Panc1 (cell line): ENCODE data around the gene TERF2IP. TPM values are rescaled to one million over a fixed set of nuclear protein-coding genes. Genes with fewer than 3 reads are reported as not detected.

Experiments used
- ATAC-seq: fragments of 200-7000 bp; cut with Tn5 transposase; 2 replicates; pipeline ENCODE4 v1.9.1; 2020; ENCODE audit warnings: mild to moderate bottlenecking, moderate library complexity
- BruUV-seq: library from RNA; stranded (reverse); fragments of 400-500 nt; replicated peaks from 2 replicates; lab custom pipeline; 2021; lab: Mats Ljungman, UMichigan
- CTCF ChIA-PET: fragments of 300-600 bp; sonication (Branson Sonifier 250); formaldehyde crosslinking; loops from one replicate; lab custom pipeline; 2022; ENCODE audit warnings: antibody characterized with exemption; lab: Charles Lee
- POLR2A ChIA-PET: fragments of 300-600 bp; sonication (Branson Sonifier 250); formaldehyde crosslinking; loops from one replicate; lab custom pipeline; 2022; ENCODE audit warnings: antibody characterized with exemption; lab: Charles Lee
- DNase-seq: peaks from one replicate; pipeline ENCODE4 v3.0.0-alpha.2; 2010; ENCODE audit warnings: low read depth, low spot score
- H3K27ac ChIP-seq: 2 replicates; pipeline ENCODE4 v1.5.1; 2011; ENCODE audit warnings: mild to moderate bottlenecking, low read length, inconsistent platforms
- H3K27me3 ChIP-seq: fragments of 200-500 bp; sonication (Bioruptor generic); 2 replicates; pipeline ENCODE4 v1.6.0; 2014; ENCODE audit warnings: low read length, inconsistent platforms; ENCODE audit not compliant: control insufficient read depth, insufficient read depth
- H3K36me3 ChIP-seq: fragments of 200-500 bp; sonication (Bioruptor generic); 2 replicates; pipeline ENCODE4 v1.5.1; 2014; ENCODE audit warnings: inconsistent platforms, mild to moderate bottlenecking, low read length, moderate library complexity; ENCODE audit not compliant: control insufficient read depth, insufficient read depth
- H3K4me1 ChIP-seq: 2 replicates; pipeline ENCODE4 v1.5.1; 2011; ENCODE audit warnings: inconsistent platforms, mild to moderate bottlenecking, low read length, moderate library complexity; ENCODE audit not compliant: control insufficient read depth, insufficient read depth
- H3K4me3 ChIP-seq, 2 experiments: 2 replicates each; pipeline ENCODE4 v1.5.1; 2011 to 2012; ENCODE audit warnings: low read depth in 2 of 2, low read length in 2 of 2, mild to moderate bottlenecking in 2 of 2, inconsistent platforms in 1 of 2, moderate library complexity in 1 of 2
- H3K9me3 ChIP-seq: fragments of 200-500 bp; sonication (Bioruptor generic); 2 replicates; pipeline ENCODE4 v1.5.1; 2014; ENCODE audit warnings: low read depth, mild to moderate bottlenecking, inconsistent platforms, low read length, moderate library complexity; ENCODE audit not compliant: control insufficient read depth, insufficient read depth
- POLR2AphosphoS5 ChIP-seq: IDR thresholded peaks from 2 replicates; pipeline ENCODE4 v1.6.1; 2012; ENCODE audit warnings: mild to moderate bottlenecking, low read depth, low read length, moderate library complexity
- SIN3A ChIP-seq: IDR thresholded peaks from 2 replicates; pipeline ENCODE4 v1.6.1; 2012; ENCODE audit warnings: low read depth, mild to moderate bottlenecking, low read length, moderate library complexity, borderline replicate concordance; ENCODE audit not compliant: insufficient read depth
- TCF7L2 ChIP-seq: IDR thresholded peaks from 2 replicates; pipeline ENCODE4 v1.6.1; 2011; ENCODE audit warnings: mild to moderate bottlenecking, low read depth, low read length, inconsistent platforms
- in situ Hi-C: cut with HindIII; loops from 2 replicates; pipeline ENCODE4 v1.10.0; 2016; ENCODE audit warnings: low sequenced_read_pairs, low pct_unique_long_range_greater_than_20kb
- intact Hi-C: fragments of 100-400 bp; cut with micrococcal nuclease; formaldehyde crosslinking; loops from one replicate; pipeline ENCODE4 v1.10.0; 2022; ENCODE audit not compliant: unreplicated experiment
- total RNA-seq: library from RNA; stranded (reverse); gene quantifications from one replicate; pipeline ENCODE4 v1.2.1, GENCODE V29; 2021; ENCODE audit not compliant: unreplicated experiment
- TF ChIP-seq, protein P1 (sequence below), 2 experiments: IDR thresholded peaks; 2 replicates each; pipeline ENCODE4 v1.6.1; 2011 to 2012; ENCODE audit warnings: low read depth in 2 of 2, control low read depth in 1 of 2, low read length in 1 of 2, mild to moderate bottlenecking in 1 of 2, moderate library complexity in 1 of 2; ENCODE audit not compliant: insufficient read depth in 1 of 2
- TF ChIP-seq, protein P2 (sequence below): fragments of 450-650 bp; IDR thresholded peaks from 2 replicates; pipeline ENCODE4 v1.5.1; 2017; ENCODE audit warnings: mild to moderate bottlenecking

TERF2IP gene
- total RNA-seq, 1 experiment from 2014 or later, result 23.3 TPM

DNA sequence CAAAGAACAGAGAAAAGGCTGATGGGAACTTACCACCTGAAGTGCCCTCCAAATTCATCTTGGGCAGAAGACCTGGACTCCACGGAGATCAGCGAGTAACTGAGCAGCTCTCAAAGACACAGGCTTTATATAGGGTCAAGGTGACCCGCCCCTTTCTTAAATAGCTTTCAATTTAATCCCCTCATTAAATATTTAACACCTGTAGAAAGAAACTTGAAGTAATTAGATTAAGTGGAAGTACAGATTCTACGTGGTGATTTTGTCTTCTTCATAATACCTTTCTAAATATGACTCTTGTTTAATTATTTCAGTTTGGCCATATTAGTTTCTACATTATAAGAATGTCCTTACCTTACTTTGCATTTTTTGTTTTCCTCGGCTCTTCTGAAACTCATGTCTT lies 53.8 kb downstream of the TERF2IP start, which contains the start of gene DUXB:
TSS of gene DUXB (minus strand) at position 101 of the 400 bp plus-strand sequence. CDS start at position 58, 43 bp downstream.
- Histone ChIP-seq H3K4me1 (no peaks in the 10 kb centered on the region), H3K9me3 (no peaks in the 10 kb centered on the region), H3K4me3 (no peak within 1 kb of the TSS), H3K27me3 (no peaks in the 10 kb centered on the region), H3K27ac (no peak within 1 kb of the TSS), H3K36me3 (no peaks in the 10 kb centered on the region)
- no peak for ATAC-seq
- CTCF ChIA-PET, result no interaction called here
- intact Hi-C loops (no loop called here), in situ Hi-C loops (no loop called here)
- no TSS peak for BruUV-seq
- POLR2A ChIA-PET, result no interaction called here
- TF ChIP-seq, protein P1, sequence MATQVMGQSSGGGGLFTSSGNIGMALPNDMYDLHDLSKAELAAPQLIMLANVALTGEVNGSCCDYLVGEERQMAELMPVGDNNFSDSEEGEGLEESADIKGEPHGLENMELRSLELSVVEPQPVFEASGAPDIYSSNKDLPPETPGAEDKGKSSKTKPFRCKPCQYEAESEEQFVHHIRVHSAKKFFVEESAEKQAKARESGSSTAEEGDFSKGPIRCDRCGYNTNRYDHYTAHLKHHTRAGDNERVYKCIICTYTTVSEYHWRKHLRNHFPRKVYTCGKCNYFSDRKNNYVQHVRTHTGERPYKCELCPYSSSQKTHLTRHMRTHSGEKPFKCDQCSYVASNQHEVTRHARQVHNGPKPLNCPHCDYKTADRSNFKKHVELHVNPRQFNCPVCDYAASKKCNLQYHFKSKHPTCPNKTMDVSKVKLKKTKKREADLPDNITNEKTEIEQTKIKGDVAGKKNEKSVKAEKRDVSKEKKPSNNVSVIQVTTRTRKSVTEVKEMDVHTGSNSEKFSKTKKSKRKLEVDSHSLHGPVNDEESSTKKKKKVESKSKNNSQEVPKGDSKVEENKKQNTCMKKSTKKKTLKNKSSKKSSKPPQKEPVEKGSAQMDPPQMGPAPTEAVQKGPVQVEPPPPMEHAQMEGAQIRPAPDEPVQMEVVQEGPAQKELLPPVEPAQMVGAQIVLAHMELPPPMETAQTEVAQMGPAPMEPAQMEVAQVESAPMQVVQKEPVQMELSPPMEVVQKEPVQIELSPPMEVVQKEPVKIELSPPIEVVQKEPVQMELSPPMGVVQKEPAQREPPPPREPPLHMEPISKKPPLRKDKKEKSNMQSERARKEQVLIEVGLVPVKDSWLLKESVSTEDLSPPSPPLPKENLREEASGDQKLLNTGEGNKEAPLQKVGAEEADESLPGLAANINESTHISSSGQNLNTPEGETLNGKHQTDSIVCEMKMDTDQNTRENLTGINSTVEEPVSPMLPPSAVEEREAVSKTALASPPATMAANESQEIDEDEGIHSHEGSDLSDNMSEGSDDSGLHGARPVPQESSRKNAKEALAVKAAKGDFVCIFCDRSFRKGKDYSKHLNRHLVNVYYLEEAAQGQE (IDR thresholded peaks at IDR 0.05; ENCODE audit: insufficient read depth in 1 of 2, low read depth in 2 of 2, low read length in 1 of 2), result no peak
- TF ChIP-seq SIN3A, result no peak
- no peak for TF ChIP-seq TCF7L2
- TF ChIP-seq POLR2AphosphoS5, result no peak
- TF ChIP-seq, protein P2, sequence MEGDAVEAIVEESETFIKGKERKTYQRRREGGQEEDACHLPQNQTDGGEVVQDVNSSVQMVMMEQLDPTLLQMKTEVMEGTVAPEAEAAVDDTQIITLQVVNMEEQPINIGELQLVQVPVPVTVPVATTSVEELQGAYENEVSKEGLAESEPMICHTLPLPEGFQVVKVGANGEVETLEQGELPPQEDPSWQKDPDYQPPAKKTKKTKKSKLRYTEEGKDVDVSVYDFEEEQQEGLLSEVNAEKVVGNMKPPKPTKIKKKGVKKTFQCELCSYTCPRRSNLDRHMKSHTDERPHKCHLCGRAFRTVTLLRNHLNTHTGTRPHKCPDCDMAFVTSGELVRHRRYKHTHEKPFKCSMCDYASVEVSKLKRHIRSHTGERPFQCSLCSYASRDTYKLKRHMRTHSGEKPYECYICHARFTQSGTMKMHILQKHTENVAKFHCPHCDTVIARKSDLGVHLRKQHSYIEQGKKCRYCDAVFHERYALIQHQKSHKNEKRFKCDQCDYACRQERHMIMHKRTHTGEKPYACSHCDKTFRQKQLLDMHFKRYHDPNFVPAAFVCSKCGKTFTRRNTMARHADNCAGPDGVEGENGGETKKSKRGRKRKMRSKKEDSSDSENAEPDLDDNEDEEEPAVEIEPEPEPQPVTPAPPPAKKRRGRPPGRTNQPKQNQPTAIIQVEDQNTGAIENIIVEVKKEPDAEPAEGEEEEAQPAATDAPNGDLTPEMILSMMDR, result no peak
- DNase-seq, result no peak

DNA sequence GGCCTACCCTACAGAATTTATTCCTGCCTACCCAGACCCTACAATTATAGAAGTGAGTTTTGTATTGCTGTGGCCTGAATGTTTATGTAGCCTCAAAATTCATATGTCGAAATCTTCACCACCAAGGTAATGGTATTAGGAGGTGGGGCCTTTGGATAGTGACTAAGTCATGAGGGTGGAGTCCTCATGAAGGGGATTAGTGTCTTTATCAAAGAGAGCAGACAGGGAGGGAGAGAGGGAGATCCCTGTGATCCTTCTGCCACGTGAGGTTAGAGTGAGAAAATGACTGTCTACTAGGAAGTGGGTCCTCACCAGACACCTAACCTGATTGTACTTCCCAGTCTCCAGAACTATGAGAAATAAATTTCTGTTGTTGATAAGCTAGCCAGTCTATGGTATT lies 54.7 kb downstream of the TERF2IP start:
- Histone ChIP-seq H3K27ac (no peak overlapping the region), H3K9me3 (no peaks in the 10 kb centered on the region), H3K36me3 (no peaks in the 10 kb centered on the region), H3K4me1 (no peaks in the 10 kb centered on the region), H3K27me3 (no peaks in the 10 kb centered on the region), H3K4me3 (no peak overlapping the region)
- no TSS peak for BruUV-seq
- ChIA-PET CTCF (no interaction called here), POLR2A (no interaction called here)
- in situ Hi-C loops, result no loop called here
- intact Hi-C loops, result no loop called here
- TF ChIP-seq, protein P2, result no peak
- TF ChIP-seq, protein P1 (IDR thresholded peaks at IDR 0.05; ENCODE audit: insufficient read depth in 1 of 2, low read depth in 2 of 2, low read length in 1 of 2), result no peak
- TF ChIP-seq TCF7L2, result no peak
- TF ChIP-seq POLR2AphosphoS5, result no peak
- TF ChIP-seq SIN3A, result no peak
- ATAC-seq (no peak), DNase-seq (no peak)
